ENCODE data around the gene OSBPL2. TPM values are rescaled to one million over a fixed set of nuclear protein-coding genes. Genes with fewer than 3 reads are reported as not detected.

OSBPL2 gene
- total and polyA plus RNA-seq, 2 donors (not counting 1 experiment from before 2014, with no cell fraction given), result 28.1 to 74.3 TPM

GRCh38 chr20:62210496-62210855, 27.8 kb upstream of the OSBPL2 start:
- H4K20me1 ChIP-seq (ENCODE audit: control insufficient read depth, insufficient read depth, low read length, poor library complexity, severe bottlenecking), result no peaks in the 10 kb centered on the region
- no peaks in the 10 kb centered on the region for H3K79me2 ChIP-seq (ENCODE audit: control insufficient read depth, insufficient read depth, low read length)
- no peaks in the 10 kb centered on the region for H3K9me3 ChIP-seq (ENCODE audit: control extremely low read depth in 1 of 3, control insufficient read depth in 2 of 3, insufficient read depth in 1 of 3, low read length in 2 of 3)
- H3K4me3 Mint-ChIP-seq, result no peak overlapping the region
- H3K36me3 ChIP-seq (replicated peaks in 1 of 2; ENCODE audit: control extremely low read depth in 1 of 2, control insufficient read depth in 1 of 2, extremely low read depth in 1 of 2, insufficient read depth in 2 of 2, low read length in 1 of 2), result no peaks in the 10 kb centered on the region
- ChIA-PET CTCF (no interaction called here), POLR2A (no interaction called here)
- H3K4me1 ChIP-seq (ENCODE audit: control insufficient read depth in 2 of 2, insufficient read depth in 2 of 2, low read length in 2 of 2), result no peaks in the 10 kb centered on the region
- ATAC-seq (ENCODE audit: low read depth) (no peak), DNase-seq (no peak)
- H3K9me3 Mint-ChIP-seq (ENCODE audit: insufficient read depth), result no peaks in the 10 kb centered on the region
- H3K9ac ChIP-seq (ENCODE audit: low read length), result no peak overlapping the region
- H3K4me2 ChIP-seq (replicated peaks; ENCODE audit: low read depth, low read length, poor library complexity, severe bottlenecking), result no peak overlapping the region
- intact Hi-C loops (cut with micrococcal nuclease), result no loop called here
- no peak overlapping the region for H3K27ac Mint-ChIP-seq
- TF ChIP-seq EZH2 (IDR thresholded peaks at IDR 0.05; ENCODE audit: borderline replicate concordance, insufficient read depth, low read depth, low read length, poor library complexity, severe bottlenecking) (no peak), CTCF (IDR thresholded peaks at IDR 0.05) (no peak)
- H2AFZ ChIP-seq (ENCODE audit: insufficient read depth, low read depth, low read length, poor library complexity, severe bottlenecking), result no peak overlapping the region
- 70% methylated on average over 21 of the region's 21 CpGs for WGBS (ENCODE audit: insufficient coverage)
- H3K27me3 Mint-ChIP-seq, result peaks cover 17% of the 10 kb centered on the region
- no peak overlapping the region for H3K4me3 ChIP-seq (ENCODE audit: control extremely low read depth in 1 of 5, extremely low read depth in 1 of 5, insufficient read depth in 1 of 5, low read depth in 2 of 5, low read length in 4 of 5)
- peaks cover 0 to 40% (median 11%) of the 10 kb centered on the region in 4 experiments for H3K27me3 ChIP-seq (replicated peaks in 1 of 4; ENCODE audit: control extremely low read depth in 1 of 4, control insufficient read depth in 3 of 4, insufficient read depth in 4 of 4, low read length in 3 of 4)
- H3K27ac ChIP-seq (ENCODE audit: low read length in 2 of 2), result no peak overlapping the region
- no peaks in the 10 kb centered on the region for H3K4me1 Mint-ChIP-seq

GRCh38 chr20:62211216-62211615, 27.1 kb upstream of the OSBPL2 start:
- 88% methylated on average over 8 of the region's 8 CpGs for WGBS (ENCODE audit: insufficient coverage)
- Histone ChIP-seq H3K27me3 (replicated peaks in 1 of 4; ENCODE audit: control extremely low read depth in 1 of 4, control insufficient read depth in 3 of 4, insufficient read depth in 4 of 4, low read length in 3 of 4) (peaks cover 0 to 40% (median 11%) of the 10 kb centered on the region in 4 experiments), H4K20me1 (ENCODE audit: control insufficient read depth, insufficient read depth, low read length, poor library complexity, severe bottlenecking) (no peaks in the 10 kb centered on the region), H3K79me2 (ENCODE audit: control insufficient read depth, insufficient read depth, low read length) (no peaks in the 10 kb centered on the region), H3K9me3 (ENCODE audit: control extremely low read depth in 1 of 3, control insufficient read depth in 2 of 3, insufficient read depth in 1 of 3, low read length in 2 of 3) (no peaks in the 10 kb centered on the region), H3K27ac (ENCODE audit: low read length in 2 of 2) (no peak overlapping the region), H3K9ac (ENCODE audit: low read length) (no peak overlapping the region), H3K4me1 (ENCODE audit: control insufficient read depth in 2 of 2, insufficient read depth in 2 of 2, low read length in 2 of 2) (no peaks in the 10 kb centered on the region), H3K4me3 (ENCODE audit: control extremely low read depth in 1 of 5, extremely low read depth in 1 of 5, insufficient read depth in 1 of 5, low read depth in 2 of 5, low read length in 4 of 5) (no peak overlapping the region), H3K36me3 (replicated peaks in 1 of 2; ENCODE audit: control extremely low read depth in 1 of 2, control insufficient read depth in 1 of 2, extremely low read depth in 1 of 2, insufficient read depth in 2 of 2, low read length in 1 of 2) (no peaks in the 10 kb centered on the region), H3K4me2 (replicated peaks; ENCODE audit: low read depth, low read length, poor library complexity, severe bottlenecking) (no peak overlapping the region), H2AFZ (ENCODE audit: insufficient read depth, low read depth, low read length, poor library complexity, severe bottlenecking) (no peak overlapping the region)
- POLR2A ChIA-PET, result no interaction called here
- TF ChIP-seq CTCF (IDR thresholded peaks at IDR 0.05) (no peak), EZH2 (IDR thresholded peaks at IDR 0.05; ENCODE audit: borderline replicate concordance, insufficient read depth, low read depth, low read length, poor library complexity, severe bottlenecking) (no peak)
- Mint-ChIP-seq H3K27ac (no peak overlapping the region), H3K4me1 (no peaks in the 10 kb centered on the region), H3K9me3 (ENCODE audit: insufficient read depth) (no peaks in the 10 kb centered on the region), H3K27me3 (peaks cover 17% of the 10 kb centered on the region), H3K4me3 (no peak overlapping the region)
- ATAC-seq (ENCODE audit: low read depth) (no peak), DNase-seq (no peak)
- intact Hi-C loops (cut with micrococcal nuclease), result no loop called here
- CTCF ChIA-PET, result interaction anchor here (0.5 kb wide), 1 partner anchor 47 kb away, joined by 3 read pairs; no protein-coding TSS in a partner anchor
